IPS DF 6.9 (cell line): ENCODE results near the gene SV2C.
A peak's percentile ranks its signal among the peaks of the same experiment; 100 is the strongest.
"Not testable (repeated sequence)": the region's sequence is repeated elsewhere in the genome, so short reads cannot be mapped to it uniquely, and the experiment has no call there.

Source experiments
- DNase-seq: peaks from one replicate; pipeline ENCODE4 v3.0.0-alpha.2; 2013; ENCODE audit warnings: low read depth, low spot score
- H3K27ac ChIP-seq: one replicate; pipeline ENCODE4 v1.5.1; 2013; ENCODE audit warnings: low read length, control low read depth
- H3K27me3 ChIP-seq: 2 replicates; pipeline ENCODE4 v1.6.1; 2013; ENCODE audit warnings: mild to moderate bottlenecking, low read length; ENCODE audit not compliant: control insufficient read depth, insufficient read depth
- H3K36me3 ChIP-seq: 2 replicates; pipeline ENCODE4 v1.6.1; 2013; ENCODE audit warnings: low read length; ENCODE audit not compliant: control insufficient read depth, insufficient read depth
- H3K4me1 ChIP-seq: 2 replicates; pipeline ENCODE4 v1.6.1; 2013; ENCODE audit warnings: low read length; ENCODE audit not compliant: control insufficient read depth, insufficient read depth
- H3K4me3 ChIP-seq: 2 replicates; pipeline ENCODE4 v1.5.1; 2013; ENCODE audit warnings: mild to moderate bottlenecking, low read length
- H3K9me3 ChIP-seq: 2 replicates; pipeline ENCODE4 v1.6.1; 2013; ENCODE audit warnings: low read length, inconsistent platforms; ENCODE audit not compliant: control insufficient read depth, insufficient read depth
- WGBS: extraction: QIAGEN DNeasy Blood & Tissue Kit; methylation state at CpG from one replicate; pipeline ENCODE4 v1.1.7; 2013; ENCODE audit warnings: mixed read lengths, missing lambda C conversion rate; ENCODE audit not compliant: insufficient read length, insufficient coverage; 5-methylcytosine and 5-hydroxymethylcytosine counted together

SV2C gene

GRCh38 chr5:76074487-76075065 is 8.6 kb upstream of the SV2C start:
- Histone ChIP-seq H3K4me1 (no peaks in the 10 kb centered on the region), H3K36me3 (no peaks in the 10 kb centered on the region), H3K27me3 (no peaks in the 10 kb centered on the region; the same call in 1 of the 2 replicates), H3K4me3 (no peak overlapping the region), H3K27ac (no peak overlapping the region), H3K9me3 (no peaks in the 10 kb centered on the region)
- no peak for DNase-seq
- no CpG with 5 or more reads among the region's 2 CpGs for WGBS

GRCh38 chr5:76081811-76082771 is 1.1 kb upstream of the SV2C start:
- Histone ChIP-seq H3K4me3 (peak overlapping the region; percentile 47; the same call in 1 of the 2 replicates), H3K27ac (no peak overlapping the region), H3K9me3 (no peaks in the 10 kb centered on the region), H3K27me3 (peaks cover 50% of the 10 kb centered on the region), H3K4me1 (peaks cover 2% of the 10 kb centered on the region; the same call in 1 of the 2 replicates), H3K36me3 (no peaks in the 10 kb centered on the region)
- WGBS: no CpG with 5 or more reads among the region's 45 CpGs
- DNase-seq: no peak

- Histone ChIP-seq H3K4me1 (peaks cover 2% of the 10 kb centered on the region; the same call in 1 of the 2 replicates), H3K27ac (no peak overlapping the region), H3K9me3 (no peaks in the 10 kb centered on the region), H3K36me3 (no peaks in the 10 kb centered on the region), H3K27me3 (peaks cover 50% of the 10 kb centered on the region), H3K4me3 (peak overlapping the region; percentile 47; the same call in 1 of the 2 replicates)
- no CpG with 5 or more reads among the region's 50 CpGs for WGBS
- no peak for DNase-seq
Measured at GRCh38 chr5:76083555-76084495, 642 bp downstream of the SV2C start.

GRCh38 chr5:76084496-76085242 is 1.5 kb downstream of the SV2C start:
- H3K27me3 ChIP-seq: peaks cover 50% of the 10 kb centered on the region
- DNase-seq: no peak
- H3K9me3 ChIP-seq: no peaks in the 10 kb centered on the region
- no peaks in the 10 kb centered on the region for H3K36me3 ChIP-seq
- WGBS: no CpG with 5 or more reads among the region's 74 CpGs
- H3K4me1 ChIP-seq: peaks cover 2% of the 10 kb centered on the region; the same call in 1 of the 2 replicates
- peak overlapping the region; percentile 47; the same call in 1 of the 2 replicates for H3K4me3 ChIP-seq
- H3K27ac ChIP-seq: no peak overlapping the region

GRCh38 chr5:76085243-76085579 is 2.0 kb downstream of the SV2C start:
- peak overlapping the region; percentile 47; the same call in 1 of the 2 replicates for H3K4me3 ChIP-seq
- H3K36me3 ChIP-seq: no peaks in the 10 kb centered on the region
- peaks cover 2% of the 10 kb centered on the region; the same call in 1 of the 2 replicates for H3K4me1 ChIP-seq
- no peak for DNase-seq
- no CpG with 5 or more reads among the region's 7 CpGs for WGBS
- H3K27me3 ChIP-seq: peaks cover 49% of the 10 kb centered on the region
- no peak overlapping the region for H3K27ac ChIP-seq
- H3K9me3 ChIP-seq: no peaks in the 10 kb centered on the region

- no peaks in the 10 kb centered on the region for H3K36me3 ChIP-seq
- no peak overlapping the region for H3K4me3 ChIP-seq
- H3K4me1 ChIP-seq: peaks cover 2% of the 10 kb centered on the region; the same call in 1 of the 2 replicates
- WGBS: no CpG with 5 or more reads among the region's 4 CpGs
- no peaks in the 10 kb centered on the region for H3K9me3 ChIP-seq
- no peak for DNase-seq
- H3K27me3 ChIP-seq: peaks cover 41% of the 10 kb centered on the region
- no peak overlapping the region for H3K27ac ChIP-seq
Measured at GRCh38 chr5:76086095-76086494, 2.9 kb downstream of the SV2C start.

- H3K27ac ChIP-seq, H3K36me3 ChIP-seq, H3K9me3 ChIP-seq, H3K4me3 ChIP-seq, H3K4me1 ChIP-seq, DNase-seq: not testable (repeated sequence)
- peaks cover 12% of the 10 kb centered on the region for H3K27me3 ChIP-seq
- no CpG with 5 or more reads among the region's 2 CpGs for WGBS
Measured at GRCh38 chr5:76089156-76089555, 6.0 kb downstream of the SV2C start.

GRCh38 chr5:76091351-76091750 is 8.2 kb downstream of the SV2C start:
- Histone ChIP-seq H3K4me1 (no peaks in the 10 kb centered on the region), H3K4me3 (no peak overlapping the region), H3K36me3 (no peaks in the 10 kb centered on the region), H3K27ac (no peak overlapping the region), H3K27me3 (no peaks in the 10 kb centered on the region), H3K9me3 (no peaks in the 10 kb centered on the region)
- WGBS: no CpG with 5 or more reads among the region's 1 CpG
- no peak for DNase-seq

- no peaks in the 10 kb centered on the region for H3K36me3 ChIP-seq
- H3K27me3 ChIP-seq: no peaks in the 10 kb centered on the region
- no peaks in the 10 kb centered on the region for H3K9me3 ChIP-seq
- WGBS: no CpG with 5 or more reads among the region's 2 CpGs
- no peak overlapping the region for H3K4me3 ChIP-seq
- H3K4me1 ChIP-seq: no peaks in the 10 kb centered on the region
- DNase-seq: no peak
- H3K27ac ChIP-seq: no peak overlapping the region
Measured at GRCh38 chr5:76099286-76099702, 16.1 kb downstream of the SV2C start.
